K562 treated with DMSO at 1 percent for 48 hours (cell line): ENCODE data around the gene FAM167B. TPM values are rescaled to one million over a fixed set of nuclear protein-coding genes. Genes with fewer than 3 reads are reported as not detected.

ENCODE experiments used
- total RNA-seq: library from RNA; unstranded; fragments of 300-600 nt; gene quantifications from 2 replicates; pipeline ENCODE4 v1.2.3, GENCODE V29; 2022; ENCODE audit warnings: low replicate concordance; ENCODE audit errors: extremely low read depth

The FAM167B gene
- total RNA-seq: not detected in 2 replicates

DNA sequence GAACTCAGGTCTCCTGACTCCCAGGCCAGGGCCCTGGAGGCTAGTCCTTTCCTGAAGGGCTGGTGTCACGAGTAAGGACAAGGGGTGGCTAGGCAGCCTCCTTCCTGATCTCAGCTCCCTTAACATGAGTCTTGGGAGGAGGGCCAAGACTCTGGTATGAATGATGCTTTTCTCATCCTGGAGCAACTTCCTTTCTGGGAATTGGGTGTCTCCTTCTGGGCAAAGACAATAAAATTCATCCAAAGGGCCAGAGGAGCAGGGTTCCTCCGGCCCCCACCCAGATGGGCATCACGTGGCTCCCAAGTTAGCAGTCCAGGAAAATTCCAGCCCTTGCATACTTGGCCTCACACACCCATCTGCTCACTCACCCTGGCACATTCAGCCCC lies at the start of gene FAM167B:
FAM167B (plus strand) TSS at position 335 of the 386 bp plus-strand sequence. CDS start 200 bp downstream, outside the sequence.

DNA sequence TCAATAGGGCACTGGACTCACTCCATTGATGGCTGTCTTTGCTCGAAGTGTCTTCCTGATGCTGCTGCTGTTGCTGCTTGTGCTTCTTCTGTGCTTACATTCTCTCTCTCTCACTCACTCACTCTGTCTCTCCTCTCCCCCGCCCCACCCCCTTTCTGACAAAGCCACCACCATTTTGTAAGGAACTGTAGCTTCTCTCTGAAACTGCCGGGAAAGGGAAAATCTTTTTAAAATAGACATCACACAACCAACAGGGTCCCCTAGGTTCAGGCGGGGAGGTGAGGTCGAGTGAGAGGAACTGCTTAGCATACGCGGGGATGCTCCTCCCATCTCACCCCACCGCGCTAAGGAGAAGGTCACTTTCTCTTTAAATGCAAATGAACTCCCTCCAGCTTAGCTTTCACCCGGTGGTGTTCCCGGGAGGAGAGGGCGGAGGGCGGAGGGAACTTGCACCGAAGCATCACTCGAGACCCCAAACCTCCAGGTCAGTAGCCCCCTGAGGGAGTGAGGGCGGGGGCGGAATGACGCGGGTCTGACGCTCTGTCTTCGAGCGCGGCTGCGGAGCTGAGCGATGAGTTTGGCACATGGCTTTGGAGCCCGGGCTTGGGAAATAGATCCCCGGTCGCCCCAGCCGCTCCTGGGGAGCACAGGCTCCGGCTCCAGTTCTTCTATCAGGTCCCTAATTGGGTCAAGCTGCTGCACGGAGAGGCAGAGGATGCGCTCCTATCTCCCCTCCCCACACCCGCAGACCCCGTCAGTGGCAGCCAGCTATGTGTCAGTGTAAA lies 46.6 kb upstream of the FAM167B start, which contains the start of gene CCDC28B:
CCDC28B (plus strand) TSS at position 370 of the 785 bp plus-strand sequence. CDS start 1,341 bp downstream, outside the sequence.

DNA sequence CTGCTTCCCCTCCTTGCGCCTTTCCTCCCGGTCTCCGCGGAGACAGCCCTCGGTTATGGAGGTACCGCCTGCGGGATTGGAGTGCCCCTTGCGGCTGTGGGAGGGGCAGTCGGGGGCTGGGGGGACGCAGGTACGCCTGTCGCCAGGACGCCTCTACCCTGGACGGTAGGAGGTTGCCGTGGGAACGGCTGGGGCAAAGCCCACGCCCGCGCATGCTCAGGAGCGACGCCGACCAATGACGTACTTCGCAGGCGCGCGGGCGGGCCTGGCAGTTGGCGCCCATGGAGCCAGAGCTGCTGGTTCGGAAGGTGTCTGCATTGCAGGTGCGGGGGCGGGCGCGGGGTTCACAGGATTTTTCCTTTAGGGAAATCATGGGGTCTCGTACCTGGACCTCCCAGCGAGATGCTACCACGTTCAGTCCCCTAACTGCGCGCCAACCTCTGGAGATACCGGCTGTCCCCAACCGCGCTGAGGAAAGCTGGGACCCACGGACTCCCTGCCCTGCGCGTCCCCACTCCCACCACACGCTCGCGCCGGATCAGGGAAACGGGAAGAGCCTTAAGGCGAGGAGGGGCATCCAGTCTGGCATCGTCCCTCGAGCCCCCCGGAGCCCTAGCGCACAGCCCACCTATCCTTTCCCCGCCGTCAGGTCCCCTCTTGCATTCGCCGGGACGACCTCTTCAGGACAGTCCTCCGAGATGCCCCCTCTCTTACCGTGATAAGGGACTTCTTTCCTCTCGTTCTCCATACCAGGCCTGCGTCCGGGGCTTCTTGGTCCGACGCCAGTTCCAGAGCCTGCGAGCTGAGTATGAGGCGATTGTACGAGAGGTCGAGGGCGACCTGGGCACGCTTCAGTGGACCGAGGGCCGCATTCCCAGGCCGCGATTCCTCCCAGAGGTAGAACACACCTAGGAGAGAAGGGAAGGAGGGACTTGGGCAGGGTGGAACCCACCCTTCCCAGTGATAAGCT lies 41.3 kb upstream of the FAM167B start, which contains the start of gene IQCC:
IQCC (plus strand) TSS at position 271 of the 970 bp plus-strand sequence; CDS start at position 282, 11 bp downstream.

DNA sequence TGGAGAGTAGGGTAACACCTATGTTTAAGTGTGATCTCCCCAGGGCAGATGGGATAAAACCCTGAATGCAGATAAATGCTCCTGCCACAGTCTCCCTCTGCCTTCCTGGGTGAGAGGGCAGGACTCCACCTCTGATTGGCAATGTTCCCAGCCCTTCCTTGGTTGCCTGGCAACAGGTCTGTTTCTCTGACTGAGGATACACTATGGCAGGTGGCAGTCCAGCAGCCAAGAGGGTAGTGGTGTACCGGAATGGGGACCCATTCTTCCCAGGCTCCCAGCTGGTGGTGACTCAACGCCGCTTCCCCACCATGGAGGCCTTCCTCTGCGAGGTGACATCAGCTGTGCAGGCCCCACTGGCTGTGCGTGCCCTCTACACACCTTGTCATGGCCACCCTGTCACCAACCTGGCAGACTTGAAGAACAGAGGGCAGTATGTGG lies 38.1 kb upstream of the FAM167B start, which contains the start of gene DCDC2B:
DCDC2B (plus strand) TSS at position 199 of the 438 bp plus-strand sequence; CDS start at position 204, 5 bp downstream.

DNA sequence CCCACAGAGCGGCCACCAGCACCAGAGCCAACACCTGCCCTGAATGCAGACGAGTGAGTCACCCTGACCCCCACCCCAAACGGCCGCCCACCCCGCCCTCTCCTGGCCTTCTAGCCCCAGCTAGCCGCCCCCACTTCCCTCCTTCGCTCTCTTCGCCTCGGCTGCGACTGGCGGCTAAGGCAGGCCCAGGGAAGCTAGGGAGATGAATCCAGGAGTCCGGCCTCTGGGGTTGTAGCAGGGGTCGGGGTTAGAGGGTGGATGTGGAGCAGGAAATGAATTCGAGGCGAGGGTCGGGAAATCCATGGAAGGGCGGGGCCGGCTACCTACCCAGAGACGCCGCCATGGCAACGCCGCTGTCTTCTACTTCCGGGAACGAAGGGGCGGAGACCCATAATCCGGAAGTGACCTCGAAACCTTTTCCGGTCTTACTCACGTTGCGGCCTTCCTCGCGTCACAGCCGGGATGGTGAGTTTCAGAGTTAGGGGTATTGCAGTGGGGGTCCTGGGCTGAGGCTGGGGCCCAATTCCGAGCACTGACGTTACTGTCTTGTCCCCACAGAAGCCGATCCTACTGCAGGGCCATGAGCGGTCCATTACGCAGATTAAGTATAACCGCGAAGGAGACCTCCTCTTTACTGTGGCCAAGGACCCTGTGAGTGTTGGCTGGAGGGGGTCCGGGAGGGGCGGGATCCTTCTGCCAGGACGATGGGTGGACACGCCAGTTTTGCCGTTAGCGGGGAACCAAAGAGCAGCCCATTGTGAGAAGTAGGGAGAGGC lies 24.9 kb upstream of the FAM167B start, which contains the start of the genes EIF3I and TMEM234:
EIF3I (plus strand) TSS at position 428 of the 776 bp plus-strand sequence; CDS start at position 463, 35 bp downstream.
TMEM234 (minus strand) TSS at position 374 of the 776 bp plus-strand sequence; CDS start at position 343, 31 bp downstream.

DNA sequence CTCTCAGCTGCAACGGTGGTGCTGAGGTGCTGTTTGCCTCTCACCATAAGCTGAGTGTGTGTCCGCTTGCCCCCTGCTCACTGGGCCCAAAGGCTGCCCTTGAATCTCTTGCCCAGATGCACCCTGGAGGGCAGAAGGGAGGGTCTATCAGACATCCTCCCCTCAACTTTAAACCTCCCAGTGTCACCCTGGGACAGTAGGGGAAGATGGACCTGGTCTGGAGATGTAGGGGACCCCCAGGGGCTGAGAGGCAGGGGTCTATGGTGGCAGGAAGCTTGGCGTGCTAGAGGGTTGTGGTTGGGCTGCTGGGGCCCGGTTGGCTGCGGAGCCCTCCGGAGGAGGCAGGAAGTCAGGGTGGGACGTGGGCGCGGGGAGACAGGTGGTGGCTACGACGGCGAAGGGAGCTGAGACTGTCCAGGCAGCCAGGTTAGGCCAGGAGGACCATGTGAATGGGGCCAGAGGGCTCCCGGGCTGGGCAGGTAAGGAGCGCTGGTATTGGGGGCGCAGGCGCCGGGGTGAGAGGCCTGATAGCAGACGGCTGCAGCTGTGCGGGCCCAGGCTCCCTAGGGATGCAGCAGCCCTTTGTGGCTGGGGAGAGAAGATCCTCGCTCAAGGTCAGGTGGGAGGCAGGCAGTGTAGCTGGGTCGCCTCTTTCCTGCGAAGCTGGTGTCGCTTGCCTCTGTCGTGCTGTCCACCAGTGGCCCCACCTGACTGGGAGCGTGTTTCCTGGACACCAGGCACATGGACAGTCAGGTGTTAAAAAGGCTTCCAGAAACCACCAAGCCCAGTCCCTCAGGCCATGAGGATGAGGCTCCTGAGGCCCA lies 4.1 kb downstream of the FAM167B start, which contains the start of gene LCK:
LCK (plus strand) TSS at position 373 of the 824 bp plus-strand sequence. CDS start 23,065 bp downstream, outside the sequence.

DNA sequence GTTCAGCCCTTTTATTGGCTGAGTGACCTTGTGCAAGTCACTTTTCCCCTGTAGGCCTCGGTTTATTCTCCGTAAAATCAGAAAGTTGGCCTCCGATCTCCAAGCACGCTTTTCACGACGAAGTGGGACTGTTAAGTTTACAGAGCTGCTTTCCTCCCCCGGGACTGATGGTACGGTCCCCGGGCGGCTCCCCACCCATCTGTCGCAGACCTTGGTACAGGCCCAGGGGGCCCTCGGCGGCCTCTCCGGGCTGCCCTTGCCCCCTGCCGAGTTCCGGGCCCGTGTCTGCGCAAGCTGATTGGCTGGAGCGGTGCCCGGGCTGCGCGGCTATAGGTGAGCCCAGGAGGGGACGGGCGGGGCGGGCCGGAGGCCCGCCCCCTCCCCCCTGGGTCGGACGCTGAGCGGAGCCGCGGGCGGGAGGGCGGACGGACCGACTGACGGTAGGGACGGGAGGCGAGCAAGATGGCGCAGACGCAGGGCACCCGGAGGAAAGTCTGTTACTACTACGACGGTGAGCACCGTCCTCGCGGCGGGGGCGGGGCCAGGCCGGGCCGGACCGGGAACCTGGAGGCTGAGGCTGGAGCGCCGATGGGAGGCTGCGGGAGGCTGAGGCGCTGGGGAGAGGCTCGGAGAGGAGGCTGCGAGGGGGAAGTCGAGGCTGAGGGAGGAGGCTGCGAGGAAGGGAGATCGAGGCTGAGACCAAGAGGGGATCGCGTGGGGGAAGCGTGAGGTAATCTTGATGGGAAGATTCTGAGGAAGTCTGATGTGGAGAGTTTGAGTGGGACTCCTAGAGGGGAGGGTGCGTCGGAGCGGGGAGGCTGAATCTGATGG lies 44.9 kb downstream of the FAM167B start, which contains the start of gene HDAC1:
HDAC1 (plus strand) TSS at position 376 of the 831 bp plus-strand sequence; CDS start at position 463, 87 bp downstream.

Other genes starting within 250 kb of the FAM167B start
- gene KHDRBS1, start 233.4 kb upstream of the FAM167B start, total RNA-seq: not detected in 2 replicates
- not detected in 2 replicates for gene TMEM39B, start 174.3 kb upstream of the FAM167B start, total RNA-seq
- not detected in 2 replicates for gene KPNA6, start 139.2 kb upstream of the FAM167B start, total RNA-seq
- gene TXLNA, start 67.5 kb upstream of the FAM167B start, total RNA-seq: not detected in 2 replicates
- not detected in 2 replicates for gene CCDC28B, start 46.6 kb upstream of the FAM167B start, total RNA-seq
- not detected in 2 replicates for gene IQCC, start 41.6 kb upstream of the FAM167B start, total RNA-seq
- not detected in 2 replicates for gene DCDC2B, start 38.1 kb upstream of the FAM167B start, total RNA-seq
- not detected in 2 replicates for gene TMEM234, start 24.9 kb upstream of the FAM167B start, total RNA-seq
- gene EIF3I, start 24.8 kb upstream of the FAM167B start, total RNA-seq: not detected in 2 replicates
- gene LCK, start 4.0 kb downstream of the FAM167B start, total RNA-seq: not detected in 2 replicates
- 992 TPM in 1 of 2 replicates, not detected in the other for gene HDAC1, start 44.9 kb downstream of the FAM167B start, total RNA-seq
- not detected in 2 replicates for gene MARCKSL1, start 89.0 kb downstream of the FAM167B start, total RNA-seq
- gene FAM229A, start 115.3 kb downstream of the FAM167B start, total RNA-seq: not detected in 2 replicates
- not detected in 2 replicates for gene TSSK3, start 115.3 kb downstream of the FAM167B start, total RNA-seq
- not detected in 2 replicates for gene BSDC1, start 147.2 kb downstream of the FAM167B start, total RNA-seq
- not detected in 2 replicates for gene ZBTB8B, start 217.8 kb downstream of the FAM167B start, total RNA-seq